Activated CD4-positive, alpha-beta memory T cell treated with anti-CD3 and anti-CD28 coated beads, Interleukin-2, amount 10 ng/mL, durations not matched to agents 7 days and 5 days (primary cell): ENCODE measurements around the gene UBLCP1. TPM values are rescaled to one million over a fixed set of nuclear protein-coding genes. Genes with fewer than 3 reads are reported as not detected.
A peak's percentile ranks its signal among the peaks of the same experiment; 100 is the strongest.

Experiments
- CTCF ChIA-PET: fragments of 350-600 bp; sonication (Branson Sonifier 250); formaldehyde crosslinking; loops from one replicate; lab custom pipeline; 2021; ENCODE audit warnings: antibody characterized with exemption, inconsistent platforms; lab: Charles Lee
- POLR2A ChIA-PET: fragments of 350-600 bp; sonication (Branson Sonifier 250); formaldehyde crosslinking; loops from one replicate; lab custom pipeline; 2021; ENCODE audit warnings: antibody characterized with exemption; lab: Charles Lee
- DNase-seq: peaks from one replicate; pipeline ENCODE4 v3.0.0-alpha.2; 2020
- H3K27ac Mint-ChIP-seq: one replicate; pipeline ENCODE4 v1.8.0; 2021; ENCODE audit warnings: mild to moderate bottlenecking, mixed read lengths
- H3K27me3 Mint-ChIP-seq: one replicate; pipeline ENCODE4 v1.8.0; 2021; ENCODE audit warnings: mixed read lengths
- H3K36me3 Mint-ChIP-seq: one replicate; pipeline ENCODE4 v1.8.0; 2021; ENCODE audit warnings: low read depth, mixed read lengths
- H3K4me1 Mint-ChIP-seq: one replicate; pipeline ENCODE4 v1.8.0; 2021; ENCODE audit warnings: mixed read lengths
- H3K4me3 Mint-ChIP-seq: one replicate; pipeline ENCODE4 v1.8.0; 2021; ENCODE audit warnings: mild to moderate bottlenecking, mixed read lengths
- H3K9me3 Mint-ChIP-seq: one replicate; pipeline ENCODE4 v1.8.0; 2021; ENCODE audit warnings: mixed read lengths
- total RNA-seq, 2 experiments: library from RNA; stranded (reverse); gene quantifications; one replicate each; pipeline ENCODE4 v1.2.3, GENCODE V29; 2021

The UBLCP1 gene
- total RNA-seq, 2 experiments from 2014 or later = 27.8 to 31.0 TPM

- Mint-ChIP-seq H3K4me3 (no peak overlapping the region), H3K4me1 (no peaks in the 10 kb centered on the region), H3K9me3 (no peaks in the 10 kb centered on the region), H3K36me3 (no peaks in the 10 kb centered on the region), H3K27ac (no peak overlapping the region), H3K27me3 (peaks cover 28% of the 10 kb centered on the region)
- DNase-seq = no peak
- CTCF ChIA-PET = interaction anchor here (1.1 to 1.6 kb wide), 2 partner anchors 9 to 12 kb away, joined by 4 to 5 read pairs; no protein-coding TSS in a partner anchor
- POLR2A ChIA-PET = no interaction called here
These were observed 56.7 kb downstream of the UBLCP1 start for GRCh38 chr5:159319832-159320231.

- H3K27ac Mint-ChIP-seq = no peak overlapping the region
- no peak for DNase-seq
- ChIA-PET POLR2A (no interaction called here), CTCF (no interaction called here)
- H3K4me1 Mint-ChIP-seq = no peaks in the 10 kb centered on the region
- H3K9me3 Mint-ChIP-seq = no peaks in the 10 kb centered on the region
- peaks cover 35% of the 10 kb centered on the region for H3K27me3 Mint-ChIP-seq
- no peaks in the 10 kb centered on the region for H3K36me3 Mint-ChIP-seq
- no peak overlapping the region for H3K4me3 Mint-ChIP-seq
These were observed 59.1 kb downstream of the UBLCP1 start for GRCh38 chr5:159322180-159322579.

- no peaks in the 10 kb centered on the region for H3K4me1 Mint-ChIP-seq
- ChIA-PET CTCF (interaction anchor here (0.6 to 0.9 kb wide), 2 partner anchors 663 to 783 kb away, joined by 3 to 5 read pairs; no protein-coding TSS in a partner anchor), POLR2A (no interaction called here)
- DNase-seq = no peak
- H3K27ac Mint-ChIP-seq = no peak overlapping the region
- no peak overlapping the region for H3K4me3 Mint-ChIP-seq
- peaks cover 42% of the 10 kb centered on the region for H3K27me3 Mint-ChIP-seq
- H3K9me3 Mint-ChIP-seq = no peaks in the 10 kb centered on the region
- H3K36me3 Mint-ChIP-seq = no peaks in the 10 kb centered on the region
These were observed 61.1 kb downstream of the UBLCP1 start for GRCh38 chr5:159324102-159324755.

GRCh38 chr5:159324986-159325385 lies 61.9 kb downstream of the UBLCP1 start:
- H3K27me3 Mint-ChIP-seq = peaks cover 39% of the 10 kb centered on the region
- H3K27ac Mint-ChIP-seq = no peak overlapping the region
- H3K4me1 Mint-ChIP-seq = peaks cover 2% of the 10 kb centered on the region
- no peak overlapping the region for H3K4me3 Mint-ChIP-seq
- no peaks in the 10 kb centered on the region for H3K9me3 Mint-ChIP-seq
- H3K36me3 Mint-ChIP-seq = no peaks in the 10 kb centered on the region
- no peak for DNase-seq
- ChIA-PET CTCF (interaction anchor here (0.9 to 1.2 kb wide), 2 partner anchors 8 to 662 kb away, joined by 3 read pairs; no protein-coding TSS in a partner anchor), POLR2A (no interaction called here)

GRCh38 chr5:159330131-159330800 lies 67.2 kb downstream of the UBLCP1 start, which contains the start of gene IL12B:
IL12B (minus strand) TSS chr5:159330487; CDS start chr5:159326782, 3,705 bp downstream.
- H3K27me3 Mint-ChIP-seq = peaks cover 31% of the 10 kb centered on the region
- no peak for DNase-seq
- peaks cover 20% of the 10 kb centered on the region for H3K36me3 Mint-ChIP-seq
- peak within 1 kb of the TSS; percentile 76 for H3K4me3 Mint-ChIP-seq
- no peak within 1 kb of the TSS for H3K27ac Mint-ChIP-seq
- POLR2A ChIA-PET = no interaction called here
- CTCF ChIA-PET = interaction anchor here (0.8 to 1.0 kb wide), 2 partner anchors 11 to 111 kb away, joined by 3 read pairs; no protein-coding TSS in a partner anchor
- peaks cover 44% of the 10 kb centered on the region for H3K4me1 Mint-ChIP-seq
- H3K9me3 Mint-ChIP-seq = peaks cover 6% of the 10 kb centered on the region

GRCh38 chr5:159331093-159331973 lies 68.2 kb downstream of the UBLCP1 start:
- peaks cover 53% of the 10 kb centered on the region for H3K4me1 Mint-ChIP-seq
- peak overlapping the region; percentile 65 for H3K27ac Mint-ChIP-seq
- H3K36me3 Mint-ChIP-seq = peaks cover 21% of the 10 kb centered on the region
- ChIA-PET POLR2A (interaction anchor here (0.5 to 7.5 kb wide), 3 partner anchors 9 to 80 kb away, joined by 4 to 115 read pairs (median 9); no protein-coding TSS in a partner anchor), CTCF (interaction anchor here (0.7 to 2.5 kb wide), 19 partner anchors 10 to 656 kb away, joined by 3 to 21 read pairs (median 4); no protein-coding TSS in a partner anchor)
- H3K27me3 Mint-ChIP-seq = peaks cover 30% of the 10 kb centered on the region
- DNase-seq = peak; percentile 83
- peaks cover 6% of the 10 kb centered on the region for H3K9me3 Mint-ChIP-seq
- peak overlapping the region; percentile 76 for H3K4me3 Mint-ChIP-seq

GRCh38 chr5:159332800-159333544 lies 69.9 kb downstream of the UBLCP1 start:
- peaks cover 26% of the 10 kb centered on the region for H3K36me3 Mint-ChIP-seq
- ChIA-PET POLR2A (interaction anchor here (1.8 to 7.5 kb wide), 2 partner anchors 8 to 78 kb away, joined by 9 to 115 read pairs; no protein-coding TSS in a partner anchor), CTCF (interaction anchor here (1.2 to 2.5 kb wide), 9 partner anchors 8 to 654 kb away, joined by 3 to 21 read pairs (median 6); no protein-coding TSS in a partner anchor)
- peaks cover 25% of the 10 kb centered on the region for H3K27me3 Mint-ChIP-seq
- H3K4me1 Mint-ChIP-seq = peaks cover 70% of the 10 kb centered on the region
- H3K27ac Mint-ChIP-seq = no peak overlapping the region
- peaks cover 6% of the 10 kb centered on the region for H3K9me3 Mint-ChIP-seq
- no peak overlapping the region for H3K4me3 Mint-ChIP-seq
- no peak for DNase-seq

GRCh38 chr5:159333545-159333925 lies 70.4 kb downstream of the UBLCP1 start:
- ChIA-PET POLR2A (interaction anchor here (7.5 kb wide), 1 partner anchor 77 kb away, joined by 115 read pairs; no protein-coding TSS in a partner anchor), CTCF (interaction anchor here (1.7 to 2.5 kb wide), 4 partner anchors 8 to 654 kb away, joined by 4 to 21 read pairs (median 13); no protein-coding TSS in a partner anchor)
- Mint-ChIP-seq H3K27ac (no peak overlapping the region), H3K36me3 (peaks cover 26% of the 10 kb centered on the region), H3K27me3 (peaks cover 20% of the 10 kb centered on the region), H3K9me3 (peaks cover 6% of the 10 kb centered on the region), H3K4me3 (no peak overlapping the region), H3K4me1 (peaks cover 75% of the 10 kb centered on the region)
- no peak for DNase-seq

Other genes with a start within 250 kb of the UBLCP1 start
- gene EBF1, start 163.4 kb upstream of the UBLCP1 start, total RNA-seq = under 1 TPM in 1 of 2 experiments, not detected in 1; 0.23 TPM
- 100 to 1,000 TPM; 126 to 127 TPM for gene RNF145, start 53.7 kb upstream of the UBLCP1 start, total RNA-seq
- under 1 TPM in 1 of 2 experiments, not detected in 1; 0.08 TPM for gene IL12B, start 67.2 kb downstream of the UBLCP1 start, total RNA-seq